GM19023 (cell line): ENCODE data around the gene ITPKA.
A peak's percentile ranks its signal among the peaks of the same experiment; 100 is the strongest.

Experiments
- ATAC-seq: cut with Tn5 transposase; IDR thresholded peaks from one replicate; pipeline ENCODE4 v1.9.1; 2021; ENCODE audit warnings: mild to moderate bottlenecking, moderate library complexity; ENCODE audit not compliant: unreplicated experiment

Gene ITPKA

GRCh38 chr15:41489641-41490040 lies 4.0 kb upstream of the ITPKA start:
- ATAC-seq = no peak

- ATAC-seq = no peak
These were observed 3.3 kb upstream of the ITPKA start for GRCh38 chr15:41490355-41490754.

- ATAC-seq = no peak
These were observed 1.8 kb upstream of the ITPKA start for GRCh38 chr15:41491889-41492288.

- no peak for ATAC-seq
These were observed 973 bp upstream of the ITPKA start for GRCh38 chr15:41492597-41493204.

- ATAC-seq = peak; percentile 29
These were observed 172 bp downstream of the ITPKA start for GRCh38 chr15:41493902-41494189.

GRCh38 chr15:41494190-41494921 lies 682 bp downstream of the ITPKA start:
- ATAC-seq = peak; percentile 21

GRCh38 chr15:41494922-41495735 lies 1.5 kb downstream of the ITPKA start:
- ATAC-seq = no peak

GRCh38 chr15:41495736-41496599 lies 2.3 kb downstream of the ITPKA start:
- no peak for ATAC-seq

GRCh38 chr15:41498657-41499056 lies 5.0 kb downstream of the ITPKA start:
- ATAC-seq = no peak

GRCh38 chr15:41499109-41499851 lies 5.6 kb downstream of the ITPKA start:
- ATAC-seq = no peak

GRCh38 chr15:41501191-41501917 lies 7.7 kb downstream of the ITPKA start:
- peak; percentile 41 for ATAC-seq

- no peak for ATAC-seq
These were observed 8.5 kb downstream of the ITPKA start for GRCh38 chr15:41501931-41502794.

GRCh38 chr15:41502795-41503668 lies 9.4 kb downstream of the ITPKA start:
- ATAC-seq = no peak

- ATAC-seq = no peak
These were observed 10.0 kb downstream of the ITPKA start for GRCh38 chr15:41503669-41504010.

GRCh38 chr15:41504751-41505492 lies 11.2 kb downstream of the ITPKA start:
- no peak for ATAC-seq

GRCh38 chr15:41505776-41506175 lies 12.1 kb downstream of the ITPKA start:
- no peak for ATAC-seq

GRCh38 chr15:41506796-41507341 lies 13.2 kb downstream of the ITPKA start:
- no peak for ATAC-seq
